ENCODE results near the gene EIF2AK2.
A peak's percentile ranks its signal among the peaks of the same experiment; 100 is the strongest.
"Not testable (repeated sequence)": the region's sequence is repeated elsewhere in the genome, so short reads cannot be mapped to it uniquely, and the experiment has no call there.

Gene EIF2AK2

DNA sequence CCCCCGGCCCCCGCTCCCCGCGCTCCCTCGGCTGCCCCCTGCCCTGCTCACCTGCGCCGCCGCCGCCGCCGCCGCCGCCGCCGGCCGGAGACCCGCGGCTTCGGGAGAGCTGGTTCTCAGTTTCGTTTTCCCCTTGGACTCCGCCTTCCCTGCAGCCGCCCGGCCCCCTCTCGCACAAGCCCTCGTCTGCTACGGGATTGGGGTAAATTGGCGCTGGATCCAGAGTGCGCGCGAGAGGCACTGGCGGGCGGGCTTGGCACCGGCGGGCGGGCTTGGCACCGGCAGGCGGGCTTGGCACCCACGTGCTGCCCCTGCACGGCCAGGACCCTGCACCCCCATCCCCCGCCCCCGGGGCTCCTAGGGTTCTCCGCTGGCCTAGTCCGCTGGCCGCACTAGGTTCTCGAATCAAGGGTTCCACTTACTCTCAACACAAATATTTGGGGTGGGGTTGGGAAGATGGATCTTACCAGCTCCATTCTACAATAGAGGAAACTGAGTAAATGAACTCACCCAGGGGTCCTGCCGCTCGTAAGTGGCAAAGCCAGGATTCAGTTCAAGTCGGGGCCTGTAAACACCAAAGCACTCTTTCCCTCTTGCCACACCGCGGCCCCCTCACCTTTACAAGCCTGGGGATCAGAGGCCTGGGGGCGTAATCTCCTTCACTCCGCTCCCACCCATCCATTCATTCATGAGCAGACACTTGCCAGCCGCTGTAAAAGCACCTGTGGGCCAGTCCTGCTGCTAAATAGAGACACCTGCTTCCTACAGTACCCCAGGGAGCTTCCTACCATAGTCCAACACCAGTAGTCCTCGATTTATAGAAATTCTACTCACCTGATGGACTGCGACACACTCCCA is at the start of gene EIF2AK2:
Gene EIF2AK2 (minus strand): TSS at position 124 of the 858 bp plus-strand sequence. CDS start 9,174 bp downstream, outside the sequence.
- DNase-seq (ENCODE audit: low read depth in 2 of 3, low spot score in 1 of 3), result peak; percentile 64 to 76 (median 67)

DNA sequence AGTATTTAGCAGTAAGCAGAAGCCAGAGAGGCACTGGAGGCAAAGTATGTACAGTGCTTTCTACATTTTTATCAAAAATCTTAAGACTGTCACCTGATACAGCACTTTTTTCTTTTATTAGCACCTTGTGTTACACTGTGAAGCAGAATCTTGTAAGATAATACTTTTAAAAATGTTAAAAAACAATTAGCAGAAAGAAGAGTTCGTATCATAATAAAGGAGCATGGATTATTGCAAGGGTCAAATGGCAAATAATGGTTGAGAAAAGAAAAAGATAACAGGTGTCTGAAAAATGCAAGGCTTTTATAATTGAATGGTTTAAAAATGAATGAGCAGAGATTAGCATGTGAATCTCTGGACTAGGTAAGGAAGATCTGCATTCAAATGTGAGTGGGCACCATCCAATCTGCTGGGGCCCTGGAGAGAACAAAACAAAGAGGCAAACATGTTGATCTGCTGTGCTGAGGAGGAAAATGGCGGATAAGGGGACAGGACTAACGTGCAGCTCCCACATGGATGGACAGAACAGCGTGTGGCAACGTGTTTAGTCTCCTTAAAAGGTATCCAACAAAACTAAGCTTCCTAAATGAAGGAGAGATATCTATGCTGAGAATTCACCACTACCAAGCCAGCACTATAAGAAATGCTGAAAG is 49.0 kb upstream of the EIF2AK2 start:
- no peak for DNase-seq (ENCODE audit: low read depth in 2 of 3, low spot score in 1 of 3)

DNA sequence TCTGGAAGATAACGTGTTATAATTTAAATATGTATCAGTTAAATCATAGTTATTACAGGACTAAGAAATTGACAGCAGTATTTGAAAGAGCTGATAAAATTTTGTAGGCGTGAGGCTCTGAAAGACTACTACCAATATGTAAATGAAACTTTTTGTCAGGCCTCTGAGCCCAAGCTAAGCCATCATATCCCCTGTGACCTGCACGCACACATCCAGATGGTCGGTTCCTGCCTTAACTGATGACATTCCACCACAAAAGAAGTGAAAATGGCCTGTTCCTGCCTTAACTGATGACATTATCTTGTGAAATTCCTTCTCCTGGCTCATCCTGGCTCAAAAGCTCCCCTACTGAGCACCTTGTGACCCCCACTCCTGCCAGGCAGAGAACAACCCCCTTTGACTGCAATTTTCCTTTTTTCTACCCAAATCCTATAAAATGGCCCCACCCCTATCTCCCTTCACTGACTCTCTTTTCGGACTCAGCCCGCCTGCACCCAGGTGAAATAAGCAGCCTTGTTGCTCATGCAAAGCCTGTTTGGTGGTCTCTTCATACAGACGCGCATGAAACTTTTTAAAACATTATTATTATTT is 48.4 kb upstream of the EIF2AK2 start:
- not testable (repeated sequence) for DNase-seq (ENCODE audit: low read depth in 2 of 3, low spot score in 1 of 3)

DNA sequence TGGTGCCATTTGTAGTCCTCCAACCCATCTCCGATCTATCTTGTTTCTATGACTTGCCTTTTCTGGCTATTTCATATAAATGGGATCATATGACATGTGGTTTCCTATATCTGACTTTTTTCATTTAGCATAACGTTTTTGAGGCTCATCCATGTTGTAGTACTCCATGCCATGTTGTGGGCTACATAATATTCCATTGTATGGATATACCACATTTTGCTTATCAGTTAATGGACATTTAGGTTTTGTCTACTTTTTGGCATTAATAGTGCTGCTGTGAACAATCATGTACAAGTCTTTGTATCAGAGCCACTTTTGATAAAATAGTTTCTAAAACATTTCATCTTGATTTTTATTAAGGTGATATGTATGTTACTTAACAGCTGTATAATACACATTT is 46.9 kb upstream of the EIF2AK2 start:
- no peak for DNase-seq (ENCODE audit: low read depth in 2 of 3, low spot score in 1 of 3)

DNA sequence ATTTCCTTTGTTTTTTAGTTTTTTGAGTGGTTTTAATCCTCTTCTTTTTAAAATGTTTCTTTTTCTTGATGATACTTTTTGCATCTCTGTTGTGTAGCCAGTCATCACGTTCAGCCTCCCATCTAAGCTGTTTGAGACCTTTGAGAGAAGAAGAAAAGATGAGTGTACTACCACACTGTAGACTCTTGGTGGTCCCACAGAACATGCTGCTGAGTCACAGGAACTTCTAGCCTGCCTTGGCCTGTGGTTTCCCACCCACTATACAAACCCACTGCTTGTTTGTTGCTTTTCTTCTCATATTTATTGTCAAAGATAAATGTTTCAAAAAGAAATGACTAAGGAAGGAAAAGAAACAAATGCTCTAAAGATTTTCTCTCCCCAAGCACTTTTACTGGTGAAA is 45.0 kb upstream of the EIF2AK2 start:
- peak in 1 of 3 donors; percentile 17 for DNase-seq (ENCODE audit: low read depth in 2 of 3, low spot score in 1 of 3)

DNA sequence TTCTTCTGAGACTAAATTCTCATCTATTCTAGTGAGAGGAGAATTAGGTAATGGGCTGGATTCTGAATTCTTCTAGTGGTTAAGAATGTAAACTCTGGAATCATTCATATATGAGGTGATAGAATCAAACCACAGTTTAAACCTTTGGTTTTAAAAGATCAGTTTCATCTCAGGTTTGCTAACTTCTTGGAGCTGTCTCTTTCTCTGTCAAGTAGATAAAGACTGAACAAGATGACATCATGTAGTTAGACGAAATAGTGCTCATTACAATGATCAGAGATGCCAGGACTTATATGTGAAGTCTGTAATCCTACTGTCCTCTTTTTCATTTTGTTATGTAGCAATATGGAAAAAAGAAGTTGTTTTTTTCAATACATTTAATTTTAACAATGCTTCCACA is 44.4 kb upstream of the EIF2AK2 start:
- no peak for DNase-seq (ENCODE audit: low read depth in 2 of 3, low spot score in 1 of 3)

DNA sequence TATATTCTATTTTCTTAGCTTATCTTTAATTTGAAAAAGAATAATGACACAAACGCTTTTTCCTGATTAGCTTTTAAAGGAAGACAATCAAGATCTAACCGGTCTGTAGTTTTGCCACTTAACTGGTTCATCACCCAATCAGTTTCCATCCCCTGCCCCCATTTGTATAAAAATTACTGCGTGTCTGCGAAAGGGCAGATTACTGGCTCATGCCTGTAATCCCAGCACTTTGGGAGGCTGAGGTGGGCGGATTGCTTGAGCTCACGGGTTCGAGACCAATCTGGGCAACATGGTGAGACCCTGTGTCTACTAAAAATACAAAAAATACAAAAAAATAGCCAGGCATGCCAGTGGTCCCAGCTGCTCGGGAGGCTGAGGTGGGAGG is 41.9 kb upstream of the EIF2AK2 start:
- no peak for DNase-seq (ENCODE audit: low read depth in 2 of 3, low spot score in 1 of 3)

DNA sequence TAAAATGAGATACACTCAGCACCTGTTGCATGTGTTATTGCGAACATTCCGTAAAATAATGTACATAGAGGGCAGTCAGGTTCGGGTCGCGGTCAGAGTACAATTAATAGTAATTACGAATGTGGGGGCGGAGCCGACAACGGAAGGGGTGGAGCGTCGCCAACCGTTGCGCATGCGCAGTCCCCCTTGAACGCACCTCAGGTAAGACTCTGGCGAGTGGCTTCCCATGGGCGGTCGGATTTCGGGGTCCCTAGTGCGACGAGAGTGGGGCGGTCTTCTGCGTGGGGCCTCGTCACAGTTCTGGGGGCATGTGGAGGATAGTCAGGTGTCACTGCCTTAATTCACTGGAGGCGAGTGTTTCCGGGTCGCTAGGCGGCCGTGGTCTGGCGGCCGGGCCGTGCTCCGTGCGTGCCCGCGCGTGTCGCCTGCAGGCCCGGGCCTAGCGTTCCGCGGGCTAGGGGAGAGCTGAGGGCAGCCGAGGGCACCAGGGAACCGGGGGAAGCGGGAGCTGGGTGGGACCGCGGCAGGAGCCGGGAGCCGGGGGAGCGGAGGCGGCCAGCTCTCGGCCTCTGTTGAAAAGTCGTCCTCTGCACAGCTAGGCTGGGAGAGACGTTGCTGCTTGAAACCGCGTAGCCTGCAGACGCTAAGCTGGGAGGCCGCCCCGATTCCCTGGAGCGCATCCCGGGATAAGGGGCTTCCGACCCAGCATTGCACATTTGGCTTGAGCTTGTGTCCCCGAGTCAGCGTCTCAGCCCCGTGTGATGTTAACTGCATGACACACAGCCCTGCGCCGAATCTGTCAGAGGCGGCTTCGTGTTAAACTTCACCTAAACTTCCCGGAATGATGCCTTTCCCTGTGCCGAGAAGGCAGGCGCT is 39.8 kb upstream of the EIF2AK2 start, which contains the start of gene CEBPZOS:
Gene CEBPZOS (plus strand): TSS at position 177 of the 876 bp plus-strand sequence. CDS start 3,209 bp downstream, outside the sequence.
- DNase-seq (ENCODE audit: low read depth in 2 of 3, low spot score in 1 of 3), result peak; percentile 84 to 90 (median 84)

DNA sequence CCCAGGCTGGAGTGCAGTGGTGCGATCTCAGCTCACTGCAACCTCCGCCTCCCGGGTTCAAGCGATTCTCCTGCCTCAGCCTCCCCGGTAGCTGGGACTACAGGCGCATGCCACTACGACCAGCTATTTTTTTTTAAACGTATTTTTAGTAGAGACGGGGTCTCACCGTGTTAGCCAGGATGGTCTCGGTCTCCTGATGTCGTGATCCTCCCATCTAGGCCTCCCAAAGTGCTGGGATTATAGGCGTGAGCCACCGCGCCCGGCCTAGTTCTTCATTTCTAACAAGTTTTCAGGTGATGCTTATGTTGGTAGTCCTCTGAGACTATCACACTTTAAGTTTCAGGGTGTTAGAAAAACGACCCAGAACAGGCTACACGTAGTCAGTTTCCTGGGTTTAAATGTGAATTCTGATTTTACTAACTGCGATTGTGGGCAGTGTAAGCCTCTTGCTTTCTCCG is 39.1 kb upstream of the EIF2AK2 start:
- not testable (repeated sequence) for DNase-seq (ENCODE audit: low read depth in 2 of 3, low spot score in 1 of 3)

DNA sequence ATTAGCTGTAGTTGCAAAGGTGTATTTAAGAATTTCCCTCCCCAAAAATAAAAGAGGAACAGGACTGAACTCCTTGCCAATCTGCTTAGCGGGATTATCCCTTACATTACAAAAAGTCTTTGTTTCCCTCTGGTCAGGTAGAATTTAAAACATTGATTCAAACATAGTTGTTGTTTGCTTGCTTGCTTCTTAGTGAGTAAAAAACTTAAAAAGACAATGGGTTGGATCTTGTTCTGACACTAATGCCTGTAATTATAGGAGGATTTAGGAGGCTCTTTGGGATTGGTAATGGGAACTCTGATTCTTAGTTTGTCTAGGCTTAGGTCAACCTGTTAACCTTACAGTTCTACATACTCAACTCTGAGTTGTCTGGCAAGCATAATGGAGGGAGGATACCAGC is 35.8 kb upstream of the EIF2AK2 start:
- no peak for DNase-seq (ENCODE audit: low read depth in 2 of 3, low spot score in 1 of 3)

DNA sequence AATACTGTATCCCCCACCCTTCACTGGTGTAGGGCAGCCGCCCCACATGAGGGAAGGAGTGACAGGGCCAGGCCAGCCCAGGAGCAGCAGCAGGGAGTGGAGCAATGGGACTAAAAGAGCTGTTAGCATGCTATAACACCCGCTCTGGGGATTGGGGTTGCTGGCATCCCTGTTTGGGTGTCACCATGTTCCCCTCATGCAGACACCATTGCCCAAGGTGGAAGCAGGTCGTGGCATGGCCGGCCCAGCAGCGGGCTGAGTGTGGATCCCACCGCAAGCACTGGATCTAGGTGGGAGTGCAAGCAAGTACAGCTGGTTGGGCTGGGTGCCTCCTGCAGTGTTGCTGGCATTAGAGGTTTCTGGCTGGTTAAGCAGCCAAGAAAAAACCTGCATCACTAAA is 35.0 kb upstream of the EIF2AK2 start:
- no peak for DNase-seq (ENCODE audit: low read depth in 2 of 3, low spot score in 1 of 3)

DNA sequence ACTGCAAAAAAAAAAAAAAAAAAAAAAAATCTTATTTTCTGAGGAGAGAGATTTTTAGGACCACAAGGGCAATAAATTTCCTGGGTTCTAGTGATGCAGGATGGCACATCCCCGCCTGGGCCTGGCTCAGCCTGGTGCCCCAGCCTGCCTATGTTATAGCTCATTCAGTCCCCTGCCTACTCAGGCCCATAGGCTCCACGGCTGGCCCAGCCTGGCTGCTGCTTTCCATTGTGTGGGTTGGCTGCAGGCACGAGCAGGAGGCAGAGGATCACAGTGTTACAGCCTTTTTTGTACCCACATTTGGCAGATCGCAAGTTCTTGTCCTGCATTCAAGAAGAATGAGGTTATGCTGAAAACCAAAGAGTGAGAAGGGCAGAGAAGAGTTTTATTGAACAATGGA is 34.5 kb upstream of the EIF2AK2 start:
- DNase-seq (ENCODE audit: low read depth in 2 of 3, low spot score in 1 of 3), result no peak

DNA sequence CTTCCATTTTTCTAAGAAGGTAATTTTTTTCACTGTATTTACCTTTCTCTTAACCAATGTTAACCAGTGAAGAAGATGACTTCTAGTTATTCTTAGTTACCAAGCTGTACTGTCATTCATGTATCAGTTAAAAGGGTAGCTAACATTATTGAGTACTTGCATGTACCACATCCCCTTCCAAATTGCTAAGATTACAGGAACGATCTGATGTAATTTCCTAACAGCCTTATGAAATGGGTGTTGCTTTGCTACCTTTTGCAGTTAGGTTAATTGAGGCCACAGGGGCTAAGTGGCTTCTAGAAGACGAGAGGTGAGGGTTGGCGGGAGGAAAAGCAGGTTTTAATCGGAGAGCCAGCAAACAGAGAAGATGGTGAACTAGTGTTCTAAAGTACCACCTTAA is 33.5 kb upstream of the EIF2AK2 start:
- DNase-seq (ENCODE audit: low read depth in 2 of 3, low spot score in 1 of 3), result no peak

DNA sequence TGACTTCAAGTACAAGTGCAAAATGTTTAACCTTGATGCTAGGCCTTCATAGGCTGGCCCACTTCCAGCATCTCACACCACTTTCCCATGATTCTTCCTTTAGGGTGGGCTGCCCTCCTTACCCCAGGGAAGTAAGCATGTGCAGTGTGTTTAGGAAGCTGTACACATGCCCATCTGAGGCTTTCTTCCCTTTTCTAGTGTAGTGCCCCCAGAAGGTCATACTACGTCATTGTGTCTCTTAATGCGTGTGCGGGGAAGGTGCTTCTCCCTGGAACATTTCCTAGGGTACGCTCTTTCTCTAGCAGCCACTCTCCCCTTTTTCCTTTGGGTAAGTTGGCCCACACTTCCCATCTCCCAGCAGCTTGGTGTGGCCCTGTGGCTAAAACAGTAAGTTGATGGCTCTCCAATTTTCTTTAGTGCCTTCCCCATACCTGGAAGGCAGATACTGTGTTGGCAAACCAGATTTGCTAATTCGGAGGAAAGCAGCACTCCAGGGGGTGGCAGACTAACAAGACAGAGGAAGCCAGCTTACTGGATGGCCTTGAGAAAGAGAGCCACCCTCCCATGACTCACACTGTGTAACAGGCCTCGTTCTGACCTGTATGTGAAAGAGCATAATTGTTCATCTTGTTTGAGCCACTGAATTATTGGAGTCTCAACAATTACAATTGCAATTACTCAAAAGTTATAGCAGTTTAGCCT is 32.8 kb upstream of the EIF2AK2 start:
- DNase-seq (ENCODE audit: low read depth in 2 of 3, low spot score in 1 of 3), result no peak

DNA sequence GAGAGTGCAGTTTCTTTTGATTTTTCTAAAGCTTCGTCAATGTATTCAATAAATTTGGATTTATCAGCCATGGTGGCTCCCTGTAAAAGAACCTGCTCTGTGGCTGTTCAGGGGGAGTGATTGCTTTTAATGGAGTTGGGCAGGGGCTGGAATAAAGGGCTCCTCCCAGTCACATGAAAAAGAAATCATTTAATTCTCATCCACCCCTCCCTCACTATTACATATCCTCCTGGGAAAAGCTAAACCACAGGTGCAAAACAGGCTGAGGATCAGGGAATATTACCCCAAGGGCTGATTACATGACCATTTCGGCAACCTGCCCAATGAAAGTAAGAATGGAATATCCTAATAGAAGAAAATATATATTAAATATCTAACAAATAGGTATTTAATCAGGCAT is 31.8 kb upstream of the EIF2AK2 start, which contains the start of gene SULT6B1:
Gene SULT6B1 (minus strand): TSS at position 101 of the 400 bp plus-strand sequence. CDS start 30 bp downstream, at position 71.
- DNase-seq (ENCODE audit: low read depth in 2 of 3, low spot score in 1 of 3), result no peak

DNA sequence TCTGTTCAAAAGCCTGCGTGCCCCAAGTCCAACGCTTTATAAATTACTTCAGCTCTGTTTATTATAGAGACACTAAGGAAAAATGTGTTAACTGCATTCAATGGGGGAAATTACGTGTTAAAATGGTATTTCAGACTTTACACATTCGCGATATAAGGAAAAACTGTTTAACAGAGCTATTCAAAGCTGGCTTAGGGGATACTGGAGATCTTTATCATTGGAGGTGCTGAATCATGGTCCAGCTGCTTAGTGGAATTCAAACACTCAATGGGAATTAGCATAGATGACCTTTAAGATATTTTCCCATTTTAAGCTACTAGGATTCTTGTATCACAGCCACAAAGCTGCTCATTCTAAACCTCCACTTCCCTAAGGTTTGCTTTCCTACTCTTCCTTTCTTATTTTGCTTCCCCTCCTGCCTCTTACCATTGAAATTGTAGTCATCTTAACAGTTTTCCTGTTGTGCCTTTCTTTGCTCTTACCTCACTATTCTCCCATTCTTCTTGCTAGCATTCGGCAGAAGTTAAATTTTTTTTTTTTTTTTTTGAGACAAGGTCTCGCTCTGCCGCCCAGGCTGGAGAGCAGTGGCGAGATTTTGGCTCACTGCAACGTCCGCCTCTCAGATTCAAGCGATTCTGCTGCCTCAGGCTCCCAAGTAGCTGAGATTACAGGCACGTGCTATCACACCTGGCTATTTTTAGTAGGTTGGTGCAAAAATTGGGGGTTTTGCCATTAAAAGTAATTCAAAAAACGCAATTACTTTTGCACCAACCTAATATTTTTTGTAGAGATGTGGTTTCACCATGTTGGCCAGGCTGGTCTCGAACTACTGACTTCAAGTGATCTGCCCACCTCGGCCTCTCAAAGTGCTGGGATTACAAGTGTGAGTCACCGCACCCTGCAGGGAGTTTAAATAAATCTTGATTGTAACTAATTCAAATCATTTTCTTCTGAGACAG is 25.2 kb upstream of the EIF2AK2 start:
- no peak for DNase-seq (ENCODE audit: low read depth in 2 of 3, low spot score in 1 of 3)

DNA sequence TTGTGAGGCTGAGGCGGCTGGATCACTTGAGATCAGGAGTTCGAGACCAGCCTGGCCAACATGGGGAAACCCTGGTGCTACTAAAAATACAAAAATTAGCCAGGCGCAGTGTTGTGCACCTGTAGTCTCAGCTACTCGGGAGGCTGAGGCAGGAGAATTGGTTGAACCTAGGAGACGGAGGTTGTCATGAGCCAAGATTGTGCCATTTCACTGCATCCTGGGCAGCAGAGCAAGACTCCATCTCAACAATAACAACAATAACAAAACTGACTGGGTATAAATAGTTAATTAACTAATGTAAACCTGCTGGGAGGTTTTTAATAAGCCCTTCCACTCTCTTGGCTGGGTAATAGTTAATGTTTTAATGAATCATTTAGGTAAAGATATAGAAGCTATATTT is 23.9 kb upstream of the EIF2AK2 start:
- DNase-seq (ENCODE audit: low read depth in 2 of 3, low spot score in 1 of 3), result no peak

DNA sequence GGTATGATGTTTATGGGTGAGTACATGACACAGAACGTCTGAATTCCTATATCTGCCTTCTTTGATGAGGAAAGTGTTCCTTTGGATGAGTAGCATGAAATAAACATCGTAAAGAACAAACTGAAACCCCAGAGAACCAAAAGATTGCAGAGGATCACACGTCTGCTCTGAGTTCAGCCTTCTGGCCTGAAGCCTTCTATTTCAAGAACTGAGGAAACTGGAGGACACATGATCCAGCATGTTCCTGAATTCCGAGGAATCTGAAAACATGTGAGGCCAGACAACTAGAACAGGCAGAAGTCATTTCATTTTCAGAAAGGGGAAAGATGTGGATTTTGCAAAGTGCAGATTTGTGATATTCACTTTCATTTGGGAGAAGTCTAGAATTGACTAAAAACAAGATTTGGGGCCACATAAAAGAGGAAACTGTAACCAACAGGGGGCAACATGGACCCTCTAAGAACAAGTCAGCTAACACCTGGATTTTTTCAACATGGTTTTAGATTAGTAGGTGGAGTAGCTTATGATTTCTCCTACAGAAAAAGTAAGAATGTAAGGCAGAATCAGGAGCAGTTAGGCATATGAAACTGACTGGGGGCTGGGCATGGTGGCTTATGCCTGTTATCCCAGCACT is 23.3 kb upstream of the EIF2AK2 start:
- no peak for DNase-seq (ENCODE audit: low read depth in 2 of 3, low spot score in 1 of 3)

DNA sequence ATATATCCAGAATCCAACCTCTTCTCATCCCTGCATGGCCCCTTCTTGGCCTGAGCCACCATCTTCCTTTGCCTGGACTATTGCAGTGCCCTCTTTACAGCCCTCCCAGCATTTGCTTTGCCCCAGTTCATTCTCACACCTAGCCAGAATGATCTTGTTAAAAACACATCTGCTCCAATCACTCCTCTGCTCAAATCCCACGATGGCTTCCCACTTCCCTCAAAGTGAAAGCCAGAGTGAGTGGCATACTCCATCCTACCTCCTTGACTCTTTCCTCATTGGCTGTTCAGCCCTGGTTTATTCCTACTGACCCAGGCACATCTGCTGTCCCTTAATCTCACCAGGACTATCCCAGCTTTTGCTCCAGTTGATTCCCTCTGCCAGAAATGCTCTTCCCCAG is 17.0 kb upstream of the EIF2AK2 start:
- no peak for DNase-seq (ENCODE audit: low read depth in 2 of 3, low spot score in 1 of 3)
